C4-2B (cell line): ENCODE data around the gene GADD45A.

ENCODE experiments used
- H3K27ac ChIP-seq: fragments of 450-650 bp; 2 replicates; pipeline ENCODE4 v1.5.1; 2017
- ZFX ChIP-seq: fragments of 450-650 bp; IDR thresholded peaks from 2 replicates; pipeline ENCODE4 v1.6.1; 2017
- TF ChIP-seq, protein P1 (sequence below): fragments of 450-650 bp; conservative IDR thresholded peaks from 2 replicates; pipeline ENCODE4 v1.5.1; 2017; ENCODE audit warnings: mild to moderate bottlenecking

The GADD45A gene

DNA sequence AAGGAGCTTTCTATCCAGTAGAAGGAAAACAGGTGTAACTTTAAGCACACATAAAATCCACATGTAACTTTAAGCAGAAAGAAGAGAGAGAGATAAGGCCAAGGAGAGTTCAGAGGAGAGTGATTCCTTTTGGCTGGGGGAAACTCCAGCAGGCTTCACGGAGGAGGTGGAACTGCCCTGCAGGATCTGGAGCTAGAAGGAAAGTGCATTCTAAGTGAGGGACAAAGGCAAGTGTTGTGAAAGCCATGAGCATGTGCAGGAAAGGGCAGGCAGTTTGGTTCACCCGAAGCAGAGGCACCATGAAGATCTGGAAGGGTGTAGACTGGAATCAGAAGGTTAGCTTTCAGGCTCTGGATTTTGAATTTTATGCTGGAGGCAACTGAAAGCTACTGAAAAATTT lies 46.3 kb downstream of the GADD45A start:
- no peak overlapping the region for H3K27ac ChIP-seq
- TF ChIP-seq, protein P1, sequence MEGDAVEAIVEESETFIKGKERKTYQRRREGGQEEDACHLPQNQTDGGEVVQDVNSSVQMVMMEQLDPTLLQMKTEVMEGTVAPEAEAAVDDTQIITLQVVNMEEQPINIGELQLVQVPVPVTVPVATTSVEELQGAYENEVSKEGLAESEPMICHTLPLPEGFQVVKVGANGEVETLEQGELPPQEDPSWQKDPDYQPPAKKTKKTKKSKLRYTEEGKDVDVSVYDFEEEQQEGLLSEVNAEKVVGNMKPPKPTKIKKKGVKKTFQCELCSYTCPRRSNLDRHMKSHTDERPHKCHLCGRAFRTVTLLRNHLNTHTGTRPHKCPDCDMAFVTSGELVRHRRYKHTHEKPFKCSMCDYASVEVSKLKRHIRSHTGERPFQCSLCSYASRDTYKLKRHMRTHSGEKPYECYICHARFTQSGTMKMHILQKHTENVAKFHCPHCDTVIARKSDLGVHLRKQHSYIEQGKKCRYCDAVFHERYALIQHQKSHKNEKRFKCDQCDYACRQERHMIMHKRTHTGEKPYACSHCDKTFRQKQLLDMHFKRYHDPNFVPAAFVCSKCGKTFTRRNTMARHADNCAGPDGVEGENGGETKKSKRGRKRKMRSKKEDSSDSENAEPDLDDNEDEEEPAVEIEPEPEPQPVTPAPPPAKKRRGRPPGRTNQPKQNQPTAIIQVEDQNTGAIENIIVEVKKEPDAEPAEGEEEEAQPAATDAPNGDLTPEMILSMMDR, result no peak
- no peak for TF ChIP-seq ZFX

GRCh38 chr1:67732750-67733151 lies 47.8 kb downstream of the GADD45A start:
- no peak for TF ChIP-seq ZFX
- TF ChIP-seq, protein P1, result no peak
- no peak overlapping the region for H3K27ac ChIP-seq

DNA sequence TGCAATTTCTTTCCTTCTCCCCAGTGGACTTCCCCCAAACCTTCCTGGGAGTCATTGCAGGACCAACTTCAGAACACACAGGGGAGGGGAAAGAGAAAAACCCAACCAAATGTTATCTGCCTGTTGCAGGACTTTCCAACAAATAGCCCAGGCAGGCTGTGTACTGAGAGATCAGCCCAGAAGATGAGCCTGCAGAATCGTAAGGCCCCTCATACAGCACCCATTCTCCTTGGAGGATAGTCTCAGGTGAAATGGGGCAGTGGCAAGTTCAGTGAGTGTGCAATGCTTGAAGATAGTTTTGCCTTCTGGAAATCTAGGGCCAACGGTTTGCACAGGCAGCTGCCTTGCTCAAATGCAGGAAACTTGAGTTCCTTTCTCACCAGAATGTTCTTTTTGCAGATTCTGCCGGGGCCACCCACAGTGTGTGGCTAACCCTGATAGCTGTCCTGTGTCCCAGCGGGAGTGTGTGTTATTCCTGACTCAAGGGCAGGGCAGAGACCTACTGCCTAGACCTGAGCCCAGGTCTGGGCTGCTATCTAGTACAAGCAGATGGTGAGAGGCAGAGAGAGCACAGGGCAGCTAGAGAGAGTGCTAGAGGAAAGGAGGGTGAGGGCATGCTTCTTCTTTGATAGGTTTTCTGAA lies 48.8 kb downstream of the GADD45A start:
- TF ChIP-seq, protein P1, result no peak
- TF ChIP-seq ZFX, result no peak
- no peak overlapping the region for H3K27ac ChIP-seq

- TF ChIP-seq ZFX, result no peak
- TF ChIP-seq, protein P1, result no peak
- no peak overlapping the region for H3K27ac ChIP-seq
Measured at GRCh38 chr1:67734323-67734690, 49.3 kb downstream of the GADD45A start.

- H3K27ac ChIP-seq, result no peak overlapping the region
- TF ChIP-seq ZFX, result no peak
- TF ChIP-seq, protein P1, result no peak
Measured at GRCh38 chr1:67735206-67735605, 50.2 kb downstream of the GADD45A start.

- no peak for TF ChIP-seq ZFX
- TF ChIP-seq, protein P1, result no peak
- peak overlapping the region; percentile 3; the same call in 1 of the 2 replicates for H3K27ac ChIP-seq
Measured at GRCh38 chr1:67735806-67736627, 51.0 kb downstream of the GADD45A start.

DNA sequence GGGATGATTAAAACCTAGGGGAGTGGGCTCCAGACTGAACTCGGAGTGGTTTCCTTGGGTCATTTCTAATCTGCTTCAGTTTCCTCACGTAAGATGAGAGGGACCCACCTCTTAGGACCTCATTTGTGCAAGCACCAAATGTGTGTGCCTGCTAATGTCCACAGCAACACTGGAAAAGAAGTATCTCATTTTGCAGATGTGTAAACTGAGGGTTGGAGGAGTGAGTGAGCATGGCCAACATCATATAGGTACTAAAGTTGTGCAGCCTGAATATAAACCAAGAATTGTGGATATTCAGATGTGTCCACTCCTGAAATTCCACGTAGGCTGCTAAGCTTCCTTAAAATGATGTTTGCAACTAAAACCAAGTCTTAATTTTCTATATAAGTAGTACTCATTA lies 51.7 kb downstream of the GADD45A start:
- TF ChIP-seq, protein P1, result no peak
- no peak for TF ChIP-seq ZFX
- H3K27ac ChIP-seq, result no peak overlapping the region
